ENCODE measurements around the gene CA11.

DNA sequence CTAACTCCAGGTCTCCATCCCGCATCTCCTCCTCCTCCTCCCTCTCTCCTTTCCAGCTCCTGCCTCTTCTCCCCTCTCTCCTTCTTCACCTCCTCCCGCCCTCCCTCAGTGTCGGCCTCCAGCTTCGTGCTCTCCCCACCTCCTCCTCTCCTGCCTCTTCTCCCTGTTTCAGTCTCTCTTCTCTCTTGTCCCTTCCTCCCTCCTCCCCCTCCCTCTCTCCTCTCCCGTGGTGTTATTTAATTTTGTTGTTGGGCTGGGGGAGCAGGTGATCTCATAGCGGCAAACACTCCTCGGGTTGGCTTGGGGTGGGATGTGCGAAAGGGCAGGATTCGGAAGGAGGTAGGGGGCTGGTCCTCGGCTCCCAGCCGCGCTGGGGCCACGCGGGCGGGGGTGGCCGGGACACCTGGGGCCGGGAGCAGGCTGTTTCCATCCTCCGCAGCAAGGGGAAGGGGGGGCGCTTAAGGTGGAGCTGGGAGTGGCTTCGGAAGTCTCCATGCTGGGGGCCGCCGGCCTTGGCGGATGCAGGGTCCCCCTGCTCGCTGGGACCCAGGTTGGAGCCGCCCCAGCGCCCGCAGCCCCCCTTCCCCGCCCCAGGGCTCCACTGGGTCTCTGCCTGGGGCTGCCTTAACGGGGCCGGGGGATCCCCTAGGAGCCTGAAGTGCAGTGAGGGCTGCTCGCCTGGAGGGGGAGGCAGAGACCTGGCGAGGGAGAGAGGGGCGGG lies at the start of gene CA11:
- TF ChIP-seq CTCF (IDR thresholded peaks at IDR 0.05; ENCODE audit: low read length): peak; percentile 87
- no peak for TF ChIP-seq EZH2 (IDR thresholded peaks at IDR 0.05; ENCODE audit: borderline replicate concordance, low read length)

Data from OCI-LY1 (cell line).